ENCODE measurements around the gene CCDC183.
"Not testable (repeated sequence)": the region's sequence is repeated elsewhere in the genome, so short reads cannot be mapped to it uniquely, and the experiment has no call there.

Gene CCDC183

GRCh38 chr9:136831002-136831719 lies 35.0 kb downstream of the CCDC183 start:
- Histone ChIP-seq H3K4me1 (ENCODE audit: control insufficient read depth, insufficient read depth, low read length, poor library complexity, severe bottlenecking) (no peaks in the 10 kb centered on the region), H3K4me3 (ENCODE audit: insufficient read depth, low read depth, low read length, poor library complexity, severe bottlenecking) (no peak overlapping the region), H3K27ac (ENCODE audit: insufficient read depth, low read length, poor library complexity, severe bottlenecking) (no peak overlapping the region), H3K27me3 (replicated peaks; ENCODE audit: control insufficient read depth, insufficient read depth, low read length, poor library complexity, severe bottlenecking) (no peaks in the 10 kb centered on the region), H3K9me3 (ENCODE audit: control insufficient read depth, low read length) (no peaks in the 10 kb centered on the region), H3K36me3 (ENCODE audit: control insufficient read depth, insufficient read depth, low read length) (peaks cover 43% of the 10 kb centered on the region)
- no peak for DNase-seq

GRCh38 chr9:136831720-136832104 lies 35.6 kb downstream of the CCDC183 start:
- Histone ChIP-seq H3K4me3 (ENCODE audit: insufficient read depth, low read depth, low read length, poor library complexity, severe bottlenecking) (no peak overlapping the region), H3K36me3 (ENCODE audit: control insufficient read depth, insufficient read depth, low read length) (peaks cover 38% of the 10 kb centered on the region)

GRCh38 chr9:136832581-136832980 lies 36.4 kb downstream of the CCDC183 start:
- Histone ChIP-seq H3K9me3 (ENCODE audit: control insufficient read depth, low read length) (no peaks in the 10 kb centered on the region), H3K27ac (ENCODE audit: insufficient read depth, low read length, poor library complexity, severe bottlenecking) (no peak overlapping the region), H3K36me3 (ENCODE audit: control insufficient read depth, insufficient read depth, low read length) (peaks cover 37% of the 10 kb centered on the region), H3K4me1 (ENCODE audit: control insufficient read depth, insufficient read depth, low read length, poor library complexity, severe bottlenecking) (no peaks in the 10 kb centered on the region), H3K4me3 (ENCODE audit: insufficient read depth, low read depth, low read length, poor library complexity, severe bottlenecking) (no peak overlapping the region), H3K27me3 (replicated peaks; ENCODE audit: control insufficient read depth, insufficient read depth, low read length, poor library complexity, severe bottlenecking) (no peaks in the 10 kb centered on the region)
- no peak for DNase-seq

More at GRCh38 chr9:136831720-136832104, 35.6 kb downstream of the CCDC183 start:
- no peak for DNase-seq
- Histone ChIP-seq H3K4me1 (ENCODE audit: control insufficient read depth, insufficient read depth, low read length, poor library complexity, severe bottlenecking) (no peaks in the 10 kb centered on the region), H3K27ac (ENCODE audit: insufficient read depth, low read length, poor library complexity, severe bottlenecking) (no peak overlapping the region), H3K27me3 (replicated peaks; ENCODE audit: control insufficient read depth, insufficient read depth, low read length, poor library complexity, severe bottlenecking) (no peaks in the 10 kb centered on the region), H3K9me3 (ENCODE audit: control insufficient read depth, low read length) (no peaks in the 10 kb centered on the region)

GRCh38 chr9:136833381-136834048 lies 37.4 kb downstream of the CCDC183 start:
- DNase-seq; H3K27ac ChIP-seq (ENCODE audit: insufficient read depth, low read length, poor library complexity, severe bottlenecking); H3K4me3 ChIP-seq (ENCODE audit: insufficient read depth, low read depth, low read length, poor library complexity, severe bottlenecking); H3K4me1 ChIP-seq (ENCODE audit: control insufficient read depth, insufficient read depth, low read length, poor library complexity, severe bottlenecking); H3K9me3 ChIP-seq (ENCODE audit: control insufficient read depth, low read length); H3K27me3 ChIP-seq (replicated peaks; ENCODE audit: control insufficient read depth, insufficient read depth, low read length, poor library complexity, severe bottlenecking): not testable (repeated sequence)
- peaks cover 36% of the 10 kb centered on the region for H3K36me3 ChIP-seq (ENCODE audit: control insufficient read depth, insufficient read depth, low read length)

GRCh38 chr9:136835162-136835931 lies 39.2 kb downstream of the CCDC183 start:
- H3K4me3 ChIP-seq (ENCODE audit: insufficient read depth, low read depth, low read length, poor library complexity, severe bottlenecking) = no peak overlapping the region
- H3K27ac ChIP-seq (ENCODE audit: insufficient read depth, low read length, poor library complexity, severe bottlenecking) = no peak overlapping the region
- H3K4me1 ChIP-seq (ENCODE audit: control insufficient read depth, insufficient read depth, low read length, poor library complexity, severe bottlenecking) = no peaks in the 10 kb centered on the region
- no peaks in the 10 kb centered on the region for H3K9me3 ChIP-seq (ENCODE audit: control insufficient read depth, low read length)
- no peaks in the 10 kb centered on the region for H3K27me3 ChIP-seq (replicated peaks; ENCODE audit: control insufficient read depth, insufficient read depth, low read length, poor library complexity, severe bottlenecking)
- DNase-seq = no peak
- H3K36me3 ChIP-seq (ENCODE audit: control insufficient read depth, insufficient read depth, low read length) = peaks cover 24% of the 10 kb centered on the region

- H3K36me3 ChIP-seq (ENCODE audit: control insufficient read depth, insufficient read depth, low read length) = peaks cover 15% of the 10 kb centered on the region
- H3K27ac ChIP-seq (ENCODE audit: insufficient read depth, low read length, poor library complexity, severe bottlenecking) = no peak overlapping the region
- no peak overlapping the region for H3K4me3 ChIP-seq (ENCODE audit: insufficient read depth, low read depth, low read length, poor library complexity, severe bottlenecking)
- H3K9me3 ChIP-seq (ENCODE audit: control insufficient read depth, low read length) = no peaks in the 10 kb centered on the region
- DNase-seq = no peak
- no peaks in the 10 kb centered on the region for H3K4me1 ChIP-seq (ENCODE audit: control insufficient read depth, insufficient read depth, low read length, poor library complexity, severe bottlenecking)
- no peaks in the 10 kb centered on the region for H3K27me3 ChIP-seq (replicated peaks; ENCODE audit: control insufficient read depth, insufficient read depth, low read length, poor library complexity, severe bottlenecking)
Measured at GRCh38 chr9:136835932-136836904, 40.1 kb downstream of the CCDC183 start.

GRCh38 chr9:136837146-136837855 lies 41.2 kb downstream of the CCDC183 start:
- Histone ChIP-seq H3K27me3 (replicated peaks; ENCODE audit: control insufficient read depth, insufficient read depth, low read length, poor library complexity, severe bottlenecking) (no peaks in the 10 kb centered on the region), H3K9me3 (ENCODE audit: control insufficient read depth, low read length) (no peaks in the 10 kb centered on the region), H3K4me3 (ENCODE audit: insufficient read depth, low read depth, low read length, poor library complexity, severe bottlenecking) (no peak overlapping the region), H3K4me1 (ENCODE audit: control insufficient read depth, insufficient read depth, low read length, poor library complexity, severe bottlenecking) (peaks cover 4% of the 10 kb centered on the region), H3K36me3 (ENCODE audit: control insufficient read depth, insufficient read depth, low read length) (peaks cover 8% of the 10 kb centered on the region), H3K27ac (ENCODE audit: insufficient read depth, low read length, poor library complexity, severe bottlenecking) (no peak overlapping the region)
- DNase-seq = no peak

GRCh38 chr9:136837856-136838277 lies 41.7 kb downstream of the CCDC183 start:
- H3K27ac ChIP-seq (ENCODE audit: insufficient read depth, low read length, poor library complexity, severe bottlenecking); H3K27me3 ChIP-seq (replicated peaks; ENCODE audit: control insufficient read depth, insufficient read depth, low read length, poor library complexity, severe bottlenecking); H3K9me3 ChIP-seq (ENCODE audit: control insufficient read depth, low read length); H3K36me3 ChIP-seq (ENCODE audit: control insufficient read depth, insufficient read depth, low read length); H3K4me1 ChIP-seq (ENCODE audit: control insufficient read depth, insufficient read depth, low read length, poor library complexity, severe bottlenecking); DNase-seq; H3K4me3 ChIP-seq (ENCODE audit: insufficient read depth, low read depth, low read length, poor library complexity, severe bottlenecking): not testable (repeated sequence)
